ENCODE data around the gene MTUS2. TPM values are rescaled to one million over a fixed set of nuclear protein-coding genes. Genes with fewer than 3 reads are reported as not detected.

The MTUS2 gene
- total and polyA plus RNA-seq, 4 donors = under 0.01 to 0.70 (median 0.15) TPM

DNA sequence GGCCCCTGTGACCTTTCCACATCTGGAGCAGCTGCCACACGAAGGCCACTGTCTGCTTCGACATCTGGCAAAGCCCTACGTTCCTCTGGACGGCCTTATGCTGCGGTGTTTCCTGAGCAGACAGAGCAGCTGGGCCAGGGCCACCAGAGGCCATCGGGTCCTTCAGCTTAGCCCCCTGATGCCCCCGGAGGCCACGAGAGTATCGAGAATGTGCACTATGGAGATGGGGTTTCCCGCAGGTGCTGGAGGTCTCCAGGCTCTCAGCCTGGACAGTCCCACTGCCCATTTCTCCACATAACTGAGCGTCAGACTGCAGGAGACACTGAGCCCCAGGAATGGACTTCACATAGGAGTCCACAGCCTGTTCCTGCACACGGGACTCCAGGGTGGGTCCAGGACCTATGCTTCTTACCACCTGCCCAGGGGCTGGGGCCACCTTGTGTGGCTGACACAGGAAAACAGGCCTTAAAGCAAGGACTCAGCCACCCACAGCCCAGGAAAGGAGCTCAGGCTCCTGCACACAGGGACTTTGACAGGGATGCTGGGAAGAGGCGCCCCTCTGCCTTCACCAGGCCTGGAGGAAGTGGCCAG is 694.7 kb downstream of the MTUS2 start (continued):
- TF ChIP-seq HNF4G (IDR thresholded peaks at IDR 0.05) (no peak), YY1 (IDR thresholded peaks at IDR 0.05) (no peak), CTCF (IDR thresholded peaks at IDR 0.05; ENCODE audit: low read depth, low read length, missing input control) (no peak), HNF4A (conservative IDR thresholded peaks at IDR 0.05) (no peak)

DNA sequence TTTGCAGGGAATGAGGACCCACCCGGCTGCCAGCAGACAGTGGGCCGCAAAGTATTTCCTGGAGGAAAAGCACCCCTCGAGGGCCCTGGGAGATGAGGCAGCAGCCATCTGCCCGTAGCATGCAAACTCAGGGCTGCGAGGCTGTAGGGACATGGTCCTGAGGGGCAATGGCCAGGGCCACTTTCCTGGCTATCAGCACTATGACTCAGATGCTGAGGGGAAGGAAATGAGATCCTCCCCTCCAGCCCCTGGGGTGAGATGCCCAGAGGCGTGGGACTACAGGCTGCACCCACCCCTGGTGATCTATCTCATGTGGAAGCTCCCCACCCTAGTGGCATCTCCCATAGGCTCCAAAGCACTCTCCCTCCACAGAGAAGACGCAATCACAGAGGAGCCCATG is 695.2 kb downstream of the MTUS2 start:
- Histone ChIP-seq H3K27me3 (ENCODE audit: control insufficient read depth in 4 of 4, insufficient read depth in 4 of 4, low read length in 3 of 4) (no peaks in the 10 kb centered on the region), H3K27ac (ENCODE audit: low read depth in 1 of 2, low read length in 2 of 2) (no peak overlapping the region), H3K9me3 (ENCODE audit: control insufficient read depth in 4 of 4, low read length in 3 of 4) (no peaks in the 10 kb centered on the region), H3K4me3 (ENCODE audit: low read depth in 1 of 3, low read length in 3 of 3) (no peak overlapping the region), H3K9ac (ENCODE audit: low read depth in 1 of 2, low read length in 2 of 2) (no peak overlapping the region), H3K4me1 (ENCODE audit: control insufficient read depth in 4 of 4, insufficient read depth in 4 of 4, low read length in 3 of 4) (no peaks in the 10 kb centered on the region), H3K36me3 (ENCODE audit: control insufficient read depth in 4 of 4, insufficient read depth in 3 of 4, low read depth in 1 of 4, low read length in 3 of 4) (peaks cover 0 to 2% (median 0%) of the 10 kb centered on the region in 4 donors)
- no peak for DNase-seq (ENCODE audit: low spot score)
- WGBS = 92% methylated on average over 7 of the region's 7 CpGs
- no peak for TF ChIP-seq HNF4A (conservative IDR thresholded peaks at IDR 0.05)
- TF ChIP-seq ATF3 (IDR thresholded peaks at IDR 0.05) = no peak
- no peak for TF ChIP-seq RXRA (IDR thresholded peaks at IDR 0.05)
- no peak for TF ChIP-seq HNF4G (IDR thresholded peaks at IDR 0.05)
- no peak for TF ChIP-seq SP1 (IDR thresholded peaks at IDR 0.05)
- no peak for TF ChIP-seq RAD21 (IDR thresholded peaks at IDR 0.05)
- TF ChIP-seq, protein P1, sequence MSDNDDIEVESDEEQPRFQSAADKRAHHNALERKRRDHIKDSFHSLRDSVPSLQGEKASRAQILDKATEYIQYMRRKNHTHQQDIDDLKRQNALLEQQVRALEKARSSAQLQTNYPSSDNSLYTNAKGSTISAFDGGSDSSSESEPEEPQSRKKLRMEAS (IDR thresholded peaks at IDR 0.05) = no peak
- no peak for TF ChIP-seq JUND (IDR thresholded peaks at IDR 0.05)
- TF ChIP-seq TAF1 (conservative IDR thresholded peaks at IDR 0.05) = no peak
- no peak for TF ChIP-seq FOXA1 (IDR thresholded peaks at IDR 0.05)
- TF ChIP-seq EGR1 (IDR thresholded peaks at IDR 0.05; ENCODE audit: low read depth in 2 of 2) = no peak
- no peak for TF ChIP-seq NR2F2 (IDR thresholded peaks at IDR 0.05)
- no peak for TF ChIP-seq YY1 (IDR thresholded peaks at IDR 0.05)

DNA sequence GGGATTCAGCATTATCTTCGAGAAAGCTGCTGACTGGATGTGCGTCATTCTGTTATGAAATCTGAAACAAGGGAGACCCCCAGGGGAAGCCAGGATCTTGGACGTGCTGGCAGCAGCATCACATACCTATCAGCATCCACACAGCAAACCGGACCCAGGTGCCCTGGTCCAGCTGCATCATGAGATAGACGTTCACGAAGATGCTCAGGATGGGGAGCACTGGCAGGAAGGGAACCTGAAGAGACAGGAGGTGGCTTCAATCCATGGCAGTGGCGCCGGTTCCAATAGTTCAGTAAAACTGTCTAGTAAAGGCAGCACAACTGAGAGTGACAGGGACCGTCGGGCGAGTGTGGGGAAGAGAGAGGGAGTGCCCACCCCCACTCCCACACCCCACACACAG is 695.9 kb downstream of the MTUS2 start:
- Histone ChIP-seq H3K4me3 (ENCODE audit: low read depth in 1 of 3, low read length in 3 of 3) (no peak overlapping the region), H3K4me1 (ENCODE audit: control insufficient read depth in 4 of 4, insufficient read depth in 4 of 4, low read length in 3 of 4) (no peaks in the 10 kb centered on the region), H3K27ac (ENCODE audit: low read depth in 1 of 2, low read length in 2 of 2) (no peak overlapping the region), H3K9ac (ENCODE audit: low read depth in 1 of 2, low read length in 2 of 2) (no peak overlapping the region), H3K9me3 (ENCODE audit: control insufficient read depth in 4 of 4, low read length in 3 of 4) (no peaks in the 10 kb centered on the region), H3K36me3 (ENCODE audit: control insufficient read depth in 4 of 4, insufficient read depth in 3 of 4, low read depth in 1 of 4, low read length in 3 of 4) (peaks cover 0 to 2% (median 0%) of the 10 kb centered on the region in 4 donors), H3K27me3 (ENCODE audit: control insufficient read depth in 4 of 4, insufficient read depth in 4 of 4, low read length in 3 of 4) (no peaks in the 10 kb centered on the region)
- no peak for DNase-seq (ENCODE audit: low spot score)
- 96% methylated on average over 11 of the region's 11 CpGs for WGBS
- TF ChIP-seq HNF4G (IDR thresholded peaks at IDR 0.05) = no peak
- TF ChIP-seq RXRA (IDR thresholded peaks at IDR 0.05) = no peak
- TF ChIP-seq, protein P2, sequence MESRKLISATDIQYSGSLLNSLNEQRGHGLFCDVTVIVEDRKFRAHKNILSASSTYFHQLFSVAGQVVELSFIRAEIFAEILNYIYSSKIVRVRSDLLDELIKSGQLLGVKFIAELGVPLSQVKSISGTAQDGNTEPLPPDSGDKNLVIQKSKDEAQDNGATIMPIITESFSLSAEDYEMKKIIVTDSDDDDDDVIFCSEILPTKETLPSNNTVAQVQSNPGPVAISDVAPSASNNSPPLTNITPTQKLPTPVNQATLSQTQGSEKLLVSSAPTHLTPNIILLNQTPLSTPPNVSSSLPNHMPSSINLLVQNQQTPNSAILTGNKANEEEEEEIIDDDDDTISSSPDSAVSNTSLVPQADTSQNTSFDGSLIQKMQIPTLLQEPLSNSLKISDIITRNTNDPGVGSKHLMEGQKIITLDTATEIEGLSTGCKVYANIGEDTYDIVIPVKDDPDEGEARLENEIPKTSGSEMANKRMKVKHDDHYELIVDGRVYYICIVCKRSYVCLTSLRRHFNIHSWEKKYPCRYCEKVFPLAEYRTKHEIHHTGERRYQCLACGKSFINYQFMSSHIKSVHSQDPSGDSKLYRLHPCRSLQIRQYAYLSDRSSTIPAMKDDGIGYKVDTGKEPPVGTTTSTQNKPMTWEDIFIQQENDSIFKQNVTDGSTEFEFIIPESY (IDR thresholded peaks at IDR 0.05) = no peak
- TF ChIP-seq JUND (IDR thresholded peaks at IDR 0.05) = no peak
- TF ChIP-seq YY1 (IDR thresholded peaks at IDR 0.05) = no peak
- no peak for TF ChIP-seq TAF1 (conservative IDR thresholded peaks at IDR 0.05)
- TF ChIP-seq ATF3 (IDR thresholded peaks at IDR 0.05) = no peak
- TF ChIP-seq, protein P3, sequence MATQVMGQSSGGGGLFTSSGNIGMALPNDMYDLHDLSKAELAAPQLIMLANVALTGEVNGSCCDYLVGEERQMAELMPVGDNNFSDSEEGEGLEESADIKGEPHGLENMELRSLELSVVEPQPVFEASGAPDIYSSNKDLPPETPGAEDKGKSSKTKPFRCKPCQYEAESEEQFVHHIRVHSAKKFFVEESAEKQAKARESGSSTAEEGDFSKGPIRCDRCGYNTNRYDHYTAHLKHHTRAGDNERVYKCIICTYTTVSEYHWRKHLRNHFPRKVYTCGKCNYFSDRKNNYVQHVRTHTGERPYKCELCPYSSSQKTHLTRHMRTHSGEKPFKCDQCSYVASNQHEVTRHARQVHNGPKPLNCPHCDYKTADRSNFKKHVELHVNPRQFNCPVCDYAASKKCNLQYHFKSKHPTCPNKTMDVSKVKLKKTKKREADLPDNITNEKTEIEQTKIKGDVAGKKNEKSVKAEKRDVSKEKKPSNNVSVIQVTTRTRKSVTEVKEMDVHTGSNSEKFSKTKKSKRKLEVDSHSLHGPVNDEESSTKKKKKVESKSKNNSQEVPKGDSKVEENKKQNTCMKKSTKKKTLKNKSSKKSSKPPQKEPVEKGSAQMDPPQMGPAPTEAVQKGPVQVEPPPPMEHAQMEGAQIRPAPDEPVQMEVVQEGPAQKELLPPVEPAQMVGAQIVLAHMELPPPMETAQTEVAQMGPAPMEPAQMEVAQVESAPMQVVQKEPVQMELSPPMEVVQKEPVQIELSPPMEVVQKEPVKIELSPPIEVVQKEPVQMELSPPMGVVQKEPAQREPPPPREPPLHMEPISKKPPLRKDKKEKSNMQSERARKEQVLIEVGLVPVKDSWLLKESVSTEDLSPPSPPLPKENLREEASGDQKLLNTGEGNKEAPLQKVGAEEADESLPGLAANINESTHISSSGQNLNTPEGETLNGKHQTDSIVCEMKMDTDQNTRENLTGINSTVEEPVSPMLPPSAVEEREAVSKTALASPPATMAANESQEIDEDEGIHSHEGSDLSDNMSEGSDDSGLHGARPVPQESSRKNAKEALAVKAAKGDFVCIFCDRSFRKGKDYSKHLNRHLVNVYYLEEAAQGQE (IDR thresholded peaks at IDR 0.05) = no peak
- no peak for TF ChIP-seq FOXA2 (IDR thresholded peaks at IDR 0.05)
- no peak for TF ChIP-seq RAD21 (IDR thresholded peaks at IDR 0.05)
- no peak for TF ChIP-seq HNF4A (conservative IDR thresholded peaks at IDR 0.05)
- TF ChIP-seq FOXA1 (IDR thresholded peaks at IDR 0.05) = no peak
- TF ChIP-seq GABPA (IDR thresholded peaks at IDR 0.05 in 1 of 2, conservative IDR thresholded peaks at IDR 0.05 in 1 of 2) = no peak
- no peak for TF ChIP-seq SP1 (IDR thresholded peaks at IDR 0.05)
- TF ChIP-seq, protein P1 (IDR thresholded peaks at IDR 0.05) = no peak
- no peak for TF ChIP-seq EGR1 (IDR thresholded peaks at IDR 0.05; ENCODE audit: low read depth in 2 of 2)
- TF ChIP-seq CTCF (IDR thresholded peaks at IDR 0.05; ENCODE audit: low read depth, low read length, missing input control) = no peak
- TF ChIP-seq NR2F2 (IDR thresholded peaks at IDR 0.05) = no peak
